ENCODE results near the gene RGS6.

Gene RGS6

DNA sequence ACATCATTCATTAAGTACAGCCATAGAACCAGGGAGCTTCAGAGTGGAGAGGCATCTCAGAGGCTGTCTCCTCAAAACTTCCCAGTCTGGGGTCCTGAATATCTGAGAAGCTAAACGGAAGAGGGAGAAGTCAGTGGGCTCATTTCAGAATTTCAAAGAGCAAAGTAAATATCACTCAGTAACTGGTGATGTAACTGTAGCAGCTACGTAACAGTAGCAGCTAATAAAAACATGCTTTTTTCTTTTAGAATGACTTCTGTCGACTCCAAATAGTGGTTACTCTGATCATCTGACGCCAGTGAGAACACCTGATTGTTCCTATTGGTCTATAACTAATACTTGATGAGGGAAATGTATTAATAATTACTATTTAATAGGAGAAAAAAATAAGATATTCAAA is 578.3 kb downstream of the RGS6 start:
- no peak for TF ChIP-seq POLR2A (IDR thresholded peaks at IDR 0.05; ENCODE audit: low read depth, low read length)
- DNase-seq (ENCODE audit: insufficient read length, low spot score) = no peak
- no peak for FAIRE-seq

DNA sequence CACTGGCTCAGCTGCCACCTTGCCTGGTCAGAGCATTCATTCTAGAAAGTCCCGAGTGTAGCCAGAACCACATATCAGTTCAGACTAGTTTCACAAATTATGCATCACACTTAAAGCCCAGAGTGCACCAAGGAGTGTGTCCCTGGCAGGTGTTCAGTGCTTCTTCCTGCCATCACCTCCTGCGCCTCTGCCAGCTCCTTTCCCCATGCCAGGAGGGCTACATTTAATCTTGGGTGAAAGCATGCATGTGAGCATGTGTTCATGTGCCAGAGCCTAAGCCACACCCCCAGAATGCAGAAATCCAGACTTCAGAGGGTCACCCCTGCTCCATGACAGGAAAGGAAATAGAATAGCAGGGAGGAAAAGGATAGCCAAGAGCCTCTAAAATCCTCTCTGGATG is 580.1 kb downstream of the RGS6 start:
- FAIRE-seq = no peak
- no peak for TF ChIP-seq POLR2A (IDR thresholded peaks at IDR 0.05; ENCODE audit: low read depth, low read length)

DNA sequence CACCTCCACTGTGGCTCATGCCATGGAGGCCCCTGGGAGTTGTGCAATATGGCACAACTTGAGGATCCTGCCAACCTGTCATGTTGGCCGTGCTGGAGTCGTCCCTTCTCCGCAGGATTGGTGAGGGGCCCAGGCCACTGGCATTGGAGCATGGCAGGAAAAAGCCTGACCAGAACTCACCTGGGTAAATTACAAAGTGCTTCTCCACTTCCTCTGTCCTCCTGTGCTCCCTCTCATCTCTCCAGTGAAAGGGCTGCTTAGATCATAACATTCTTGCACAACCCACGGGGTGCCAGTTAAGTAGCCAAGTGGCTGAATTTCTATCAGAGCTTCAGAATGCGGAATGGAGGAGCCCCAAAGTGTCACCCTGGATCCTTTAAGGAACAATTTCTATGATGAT is 580.7 kb downstream of the RGS6 start:
- FAIRE-seq = no peak
- no peak for TF ChIP-seq POLR2A (IDR thresholded peaks at IDR 0.05; ENCODE audit: low read depth, low read length)
- no peak for DNase-seq (ENCODE audit: insufficient read length, low spot score)

More for the DNA sequence above, 580.1 kb downstream of the RGS6 start:
- DNase-seq (ENCODE audit: insufficient read length, low spot score) = no peak

DNA sequence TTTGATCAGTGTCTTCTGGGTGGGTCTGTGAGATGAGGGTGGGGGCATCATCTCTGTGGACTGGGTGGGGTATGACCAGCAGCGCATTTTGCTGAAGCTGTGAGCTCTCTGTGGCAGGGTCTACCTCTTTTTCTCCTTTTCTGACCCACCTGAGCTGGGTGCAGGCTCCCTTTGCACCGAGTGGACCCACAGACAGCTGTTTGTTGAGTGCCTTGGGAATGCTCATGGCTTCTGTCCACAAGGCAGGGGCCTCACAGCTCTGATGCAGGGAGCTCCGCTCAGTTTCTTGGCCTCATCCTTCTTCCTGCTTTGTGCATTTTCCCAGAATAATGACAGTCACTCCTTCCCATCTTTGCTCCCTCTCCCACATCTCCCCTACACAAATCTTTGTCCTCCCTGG is 581.1 kb downstream of the RGS6 start:
- DNase-seq (ENCODE audit: insufficient read length, low spot score) (no peak), FAIRE-seq (no peak)
- no peak for TF ChIP-seq POLR2A (IDR thresholded peaks at IDR 0.05; ENCODE audit: low read depth, low read length)

DNA sequence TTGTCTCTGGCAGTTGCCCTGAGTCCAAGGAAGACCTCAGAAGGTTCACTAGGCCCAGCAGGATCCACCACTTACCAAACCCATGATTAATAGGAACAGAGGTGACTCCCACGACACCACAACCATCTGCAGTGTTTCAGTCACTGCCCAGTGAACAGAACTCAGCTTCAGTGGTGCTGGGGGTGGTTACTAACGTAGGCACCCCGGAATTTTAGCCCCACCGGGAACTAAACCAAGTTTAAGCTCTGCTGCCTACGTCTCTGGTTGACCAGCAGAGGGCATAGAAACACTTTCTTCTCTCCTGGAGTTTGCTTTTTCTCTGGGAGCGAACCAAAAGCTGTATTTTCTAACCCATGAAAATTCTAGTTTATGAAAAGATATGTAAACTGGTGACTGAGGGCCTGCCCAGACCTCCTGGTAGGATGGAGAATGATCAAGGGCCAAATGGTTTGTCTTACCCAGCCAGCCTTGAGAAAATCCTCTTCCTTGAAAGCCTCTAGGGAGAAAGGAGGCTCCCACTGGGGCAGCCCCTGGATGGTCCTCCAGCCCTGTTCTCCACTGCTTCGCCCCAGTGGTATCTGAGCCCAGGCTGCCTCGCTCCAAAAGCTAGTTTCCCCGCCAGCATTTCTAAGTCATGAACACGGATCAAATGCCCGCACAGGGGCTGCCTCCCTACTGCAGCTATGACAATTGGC is 581.9 kb downstream of the RGS6 start:
- no peak for FAIRE-seq
- DNase-seq (ENCODE audit: insufficient read length, low spot score) = peak; percentile 22
- TF ChIP-seq POLR2A (IDR thresholded peaks at IDR 0.05; ENCODE audit: low read depth, low read length) = no peak

DNA sequence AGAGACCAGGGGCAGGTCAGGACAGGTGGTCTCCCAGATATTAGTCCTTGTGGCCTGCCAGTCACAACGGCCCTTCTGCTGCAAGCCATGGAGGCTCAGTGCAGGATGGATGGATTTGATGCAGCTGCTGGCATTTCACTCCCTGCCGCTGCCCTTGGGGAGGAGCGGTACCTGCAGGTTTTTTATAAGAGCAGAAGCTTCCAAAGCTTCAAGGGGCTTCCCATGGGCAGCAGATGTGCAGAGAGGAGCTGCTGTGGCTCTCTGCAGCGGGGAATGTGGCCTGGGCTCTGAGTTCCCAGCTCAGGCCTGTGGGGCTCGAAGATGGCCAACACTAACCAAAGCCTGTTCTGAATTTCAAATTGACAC is 582.4 kb downstream of the RGS6 start:
- no peak for TF ChIP-seq POLR2A (IDR thresholded peaks at IDR 0.05; ENCODE audit: low read depth, low read length)
- FAIRE-seq = no peak

DNA sequence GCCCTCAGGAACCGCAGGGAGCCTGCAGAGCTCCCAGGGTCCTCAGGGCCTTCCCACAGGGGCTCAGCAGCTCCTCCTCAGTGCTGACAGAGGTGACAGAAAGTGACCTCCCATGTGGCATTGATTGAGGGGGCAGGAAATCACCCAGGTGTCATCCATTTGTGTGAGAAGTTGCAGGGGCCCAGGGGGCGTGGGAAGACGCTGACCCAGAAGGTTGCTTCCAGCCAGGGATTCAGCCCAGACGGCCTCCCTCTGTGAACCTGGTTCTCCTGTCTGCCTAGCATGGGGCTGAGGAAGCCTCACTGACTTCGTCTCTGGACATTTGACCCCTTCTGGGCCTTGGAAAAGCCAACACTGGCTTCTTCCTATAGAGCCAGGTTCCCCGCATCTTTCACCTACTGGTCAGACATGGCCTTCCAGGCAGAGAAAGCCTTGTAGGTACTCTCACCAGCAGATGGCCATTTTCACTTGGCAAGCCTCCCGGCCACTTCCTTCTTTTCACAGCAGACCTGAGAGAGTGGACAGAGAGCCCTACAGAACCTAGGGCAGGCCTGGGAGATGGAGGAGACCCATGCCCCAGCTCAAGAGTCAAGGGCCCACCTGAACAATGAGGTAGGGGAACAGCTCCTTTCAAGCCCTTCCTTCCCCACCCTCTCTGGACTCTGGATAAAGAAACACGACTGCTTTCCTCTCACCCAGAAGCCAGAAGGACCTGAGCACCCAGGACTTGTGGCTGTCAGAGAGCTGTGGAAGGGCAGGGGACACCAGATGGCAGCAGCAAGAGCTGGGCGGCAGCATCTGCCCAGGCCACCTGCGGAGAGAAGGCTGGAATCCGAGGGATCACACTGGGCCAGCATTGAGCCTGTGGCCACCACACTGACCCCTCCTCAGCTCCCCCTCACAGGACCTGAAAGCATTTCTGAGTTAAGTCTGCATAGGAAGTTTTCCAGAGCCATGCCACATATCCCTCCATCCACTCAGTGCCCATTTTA is 583.8 kb downstream of the RGS6 start:
- TF ChIP-seq POLR2A (IDR thresholded peaks at IDR 0.05; ENCODE audit: low read depth, low read length) = no peak
- no peak for DNase-seq (ENCODE audit: insufficient read length, low spot score)
- FAIRE-seq = no peak

More for the DNA sequence above, 582.4 kb downstream of the RGS6 start:
- DNase-seq (ENCODE audit: insufficient read length, low spot score) = no peak

DNA sequence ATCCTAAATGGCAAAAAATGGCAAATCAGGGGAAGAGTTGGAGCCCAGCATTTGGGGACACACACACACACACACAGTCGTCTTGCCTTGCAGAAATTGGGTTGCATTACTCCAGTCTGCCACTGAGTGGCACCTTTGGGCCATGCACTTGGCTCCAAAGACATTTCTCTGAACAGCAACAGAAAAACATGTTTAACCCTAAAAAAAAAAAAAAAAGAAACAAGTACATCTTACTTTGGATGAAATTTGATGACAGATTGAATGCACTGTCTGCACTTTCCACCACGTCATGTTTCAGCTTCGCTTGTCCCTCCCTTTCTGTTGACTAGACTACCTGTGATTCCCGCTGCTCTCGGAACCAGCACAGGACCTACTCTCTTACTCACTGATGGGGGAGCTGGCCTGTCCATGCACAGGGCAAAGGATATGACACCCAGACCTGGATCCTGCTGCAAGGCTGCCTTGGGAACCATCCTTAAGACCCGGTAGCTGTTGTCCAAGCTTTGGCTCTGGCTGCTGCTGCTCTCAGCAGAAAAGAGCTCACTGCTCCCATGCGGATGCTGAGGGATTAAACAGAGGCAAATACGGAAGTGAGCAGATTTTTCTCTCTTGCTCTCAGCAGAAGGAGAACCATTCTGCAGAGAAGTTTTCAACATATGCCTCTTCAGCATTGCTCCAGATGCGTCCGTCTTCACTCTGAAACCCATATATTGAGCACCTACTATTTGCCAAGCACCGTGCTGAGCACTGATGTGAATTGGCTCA is 584.9 kb downstream of the RGS6 start:
- FAIRE-seq = no peak
- TF ChIP-seq POLR2A (IDR thresholded peaks at IDR 0.05; ENCODE audit: low read depth, low read length) = no peak
- peak; percentile 7 for DNase-seq (ENCODE audit: insufficient read length, low spot score)

DNA sequence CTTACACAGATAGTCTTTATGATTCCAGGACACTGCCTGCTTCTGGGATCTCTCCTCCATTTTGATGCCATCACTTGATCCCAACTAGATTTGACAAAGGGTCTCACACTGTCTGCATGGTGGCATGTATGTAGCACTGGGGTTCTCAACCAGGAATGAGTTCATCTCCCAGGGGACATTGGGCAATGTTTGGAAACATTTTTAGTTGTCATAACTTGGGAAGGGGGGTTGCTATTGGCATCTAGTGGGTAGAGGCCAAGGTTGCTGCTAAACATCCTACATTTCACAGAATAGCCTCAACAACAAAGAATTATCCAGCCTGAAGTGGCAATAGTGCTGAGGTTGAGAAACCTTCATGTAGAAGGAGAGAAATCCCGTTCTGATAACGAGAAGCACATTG is 585.5 kb downstream of the RGS6 start:
- TF ChIP-seq POLR2A (IDR thresholded peaks at IDR 0.05; ENCODE audit: low read depth, low read length) = no peak
- FAIRE-seq = no peak
- no peak for DNase-seq (ENCODE audit: insufficient read length, low spot score)

DNA sequence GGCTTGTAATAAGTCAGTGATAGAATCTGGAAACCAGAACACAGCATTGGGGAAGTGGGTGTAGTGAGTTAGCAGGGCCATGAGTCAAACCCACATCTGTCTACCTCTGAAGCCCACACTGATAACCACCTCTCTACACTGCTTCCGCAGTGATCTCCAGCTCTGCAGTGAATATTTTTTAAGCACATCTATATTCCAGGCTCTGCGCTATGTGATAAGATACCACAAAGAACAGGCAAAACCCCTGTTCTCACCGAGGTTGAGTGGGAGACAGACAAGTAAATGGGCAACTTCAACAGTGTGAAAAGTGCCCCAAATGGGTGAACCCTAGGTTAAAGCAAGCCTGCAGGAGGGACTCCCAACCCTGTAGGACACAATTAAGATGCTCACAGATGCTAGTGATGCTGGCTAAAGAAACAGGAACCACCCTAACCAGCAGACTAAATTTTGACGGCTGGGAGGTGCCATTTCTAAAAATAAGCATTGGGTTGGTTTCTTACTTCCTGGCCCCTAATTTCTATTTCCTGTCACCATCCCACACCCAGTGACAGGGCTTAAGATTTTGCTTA is 586.7 kb downstream of the RGS6 start:
- FAIRE-seq (no peak), DNase-seq (ENCODE audit: insufficient read length, low spot score) (no peak)
- TF ChIP-seq POLR2A (IDR thresholded peaks at IDR 0.05; ENCODE audit: low read depth, low read length) = no peak

DNA sequence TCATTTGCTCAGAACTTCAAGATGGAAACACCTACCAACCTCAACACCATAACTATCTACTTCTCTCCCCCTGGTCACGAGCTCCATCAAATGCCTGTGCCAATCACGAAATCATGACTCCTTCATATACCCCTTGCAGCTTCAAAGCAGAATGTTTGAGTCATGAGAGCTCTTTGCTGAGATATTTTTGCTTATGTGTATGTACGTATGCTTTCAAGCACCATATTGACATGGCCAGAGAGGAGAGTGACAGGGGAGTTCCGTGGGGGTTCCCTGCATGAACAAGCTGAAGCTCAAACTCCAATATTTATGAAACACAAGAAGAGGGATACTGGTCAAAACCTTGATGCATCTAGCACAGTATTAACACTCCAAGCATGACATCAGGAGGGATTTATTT is 587.3 kb downstream of the RGS6 start:
- no peak for TF ChIP-seq POLR2A (IDR thresholded peaks at IDR 0.05; ENCODE audit: low read depth, low read length)
- no peak for FAIRE-seq
- no peak for DNase-seq (ENCODE audit: insufficient read length, low spot score)

DNA sequence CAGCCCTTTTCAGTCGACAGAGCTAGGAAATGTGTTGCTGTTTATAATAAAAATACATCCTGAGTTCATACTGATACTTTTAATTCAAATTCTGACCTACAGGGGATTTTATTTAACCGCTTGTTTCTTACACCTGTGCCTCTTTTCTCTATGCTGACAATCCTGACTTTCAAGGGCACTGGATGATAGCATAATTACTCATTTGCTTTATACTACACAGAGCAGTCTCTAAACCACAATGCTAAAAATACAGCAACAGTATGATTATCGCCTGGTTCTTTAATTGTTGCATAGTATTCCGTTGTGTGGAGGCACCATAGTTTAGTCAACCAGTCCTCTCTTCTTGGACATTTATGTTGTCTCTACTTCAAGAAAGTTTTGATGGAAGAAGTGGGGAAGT is 588.8 kb downstream of the RGS6 start:
- FAIRE-seq = no peak
- no peak for TF ChIP-seq POLR2A (IDR thresholded peaks at IDR 0.05; ENCODE audit: low read depth, low read length)
- no peak for DNase-seq (ENCODE audit: insufficient read length, low spot score)

DNA sequence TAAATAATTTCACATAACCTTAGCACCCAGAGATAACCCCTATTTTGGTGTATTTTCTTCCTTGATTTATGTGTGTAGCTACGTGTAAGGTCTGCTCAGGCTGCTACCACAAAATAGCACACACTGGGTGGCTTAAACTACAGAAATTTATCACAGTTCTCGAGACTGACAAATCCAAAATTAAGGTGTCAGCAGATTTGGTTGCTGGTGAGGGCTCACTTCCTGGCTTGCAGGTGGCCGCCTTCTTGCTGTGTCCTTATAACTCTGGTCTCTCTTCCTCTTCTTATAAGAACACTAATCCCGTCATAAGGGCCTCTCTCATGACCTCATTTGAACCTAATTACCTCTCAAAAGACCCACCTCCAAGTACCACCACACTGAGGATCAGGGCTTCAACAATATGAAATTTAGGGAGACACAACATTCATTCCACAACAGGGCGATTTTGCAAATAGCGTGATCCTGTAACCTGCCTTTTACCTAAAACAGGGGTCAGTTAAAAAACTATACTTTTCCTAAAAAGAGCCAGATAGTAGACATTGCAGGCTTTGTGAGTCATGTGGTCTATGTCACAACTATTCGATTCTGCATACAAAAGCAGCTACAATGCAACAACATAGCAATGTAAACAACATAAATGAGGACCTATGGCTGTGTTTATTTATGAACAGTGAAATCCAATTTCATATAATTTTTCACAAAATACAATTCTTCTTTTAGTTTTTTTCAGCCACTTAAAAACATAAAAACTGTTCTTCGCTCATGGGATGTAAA is 589.9 kb downstream of the RGS6 start:
- FAIRE-seq (no peak), DNase-seq (ENCODE audit: insufficient read length, low spot score) (no peak)
- no peak for TF ChIP-seq POLR2A (IDR thresholded peaks at IDR 0.05; ENCODE audit: low read depth, low read length)
